GM21825 (cell line): ENCODE data around the gene PRDM16.
"Not testable (repeated sequence)": the region's sequence is repeated elsewhere in the genome, so short reads cannot be mapped to it uniquely, and the experiment has no call there.

ENCODE experiments used
- ATAC-seq: cut with Tn5 transposase; IDR thresholded peaks from one replicate; pipeline ENCODE4 v1.9.1; 2021; ENCODE audit warnings: mild to moderate bottlenecking, moderate library complexity; ENCODE audit not compliant: unreplicated experiment

Gene PRDM16

GRCh38 chr1:3080053-3080955 lies 11.3 kb downstream of the PRDM16 start:
- ATAC-seq = no peak

- no peak for ATAC-seq
Observed at GRCh38 chr1:3081171-3081683, 12.2 kb downstream of the PRDM16 start.

- no peak for ATAC-seq
Observed at GRCh38 chr1:3082051-3082450, 13.0 kb downstream of the PRDM16 start.

GRCh38 chr1:3082571-3083516 lies 13.8 kb downstream of the PRDM16 start:
- no peak for ATAC-seq

GRCh38 chr1:3084154-3084553 lies 15.2 kb downstream of the PRDM16 start:
- ATAC-seq = no peak

GRCh38 chr1:3084726-3085125 lies 15.7 kb downstream of the PRDM16 start:
- no peak for ATAC-seq

GRCh38 chr1:3085721-3086120 lies 16.7 kb downstream of the PRDM16 start:
- ATAC-seq = no peak

- ATAC-seq = no peak
Observed at GRCh38 chr1:3086272-3086974, 17.4 kb downstream of the PRDM16 start.

GRCh38 chr1:3087049-3087448 lies 18.0 kb downstream of the PRDM16 start:
- no peak for ATAC-seq

GRCh38 chr1:3087946-3088668 lies 19.1 kb downstream of the PRDM16 start:
- not testable (repeated sequence) for ATAC-seq

- ATAC-seq = no peak
Observed at GRCh38 chr1:3089490-3089889, 20.5 kb downstream of the PRDM16 start.

- ATAC-seq = no peak
Observed at GRCh38 chr1:3091334-3091733, 22.3 kb downstream of the PRDM16 start.

- no peak for ATAC-seq
Observed at GRCh38 chr1:3092530-3092929, 23.5 kb downstream of the PRDM16 start.

- ATAC-seq = no peak
Observed at GRCh38 chr1:3093898-3094626, 25.1 kb downstream of the PRDM16 start.

- no peak for ATAC-seq
Observed at GRCh38 chr1:3094863-3095780, 26.1 kb downstream of the PRDM16 start.

GRCh38 chr1:3096345-3096744 lies 27.3 kb downstream of the PRDM16 start:
- no peak for ATAC-seq

- ATAC-seq = no peak
Observed at GRCh38 chr1:3097231-3097630, 28.2 kb downstream of the PRDM16 start.

GRCh38 chr1:3097861-3098260 lies 28.9 kb downstream of the PRDM16 start:
- no peak for ATAC-seq
